HEK293 (cell line): Measurements from ENCODE around the gene RAMP3.
A peak's percentile ranks its signal among the peaks of the same experiment; 100 is the strongest.

Experiments
- CTCF ChIA-PET: fragments of 350-600 bp; formaldehyde crosslinking; extraction: SDS; loops from one replicate; lab custom pipeline; 2021; ENCODE audit warnings: antibody characterized with exemption; lab: Yijun Ruan, JAX
- POLR2A ChIA-PET: fragments of 300-600 bp; formaldehyde crosslinking; extraction: SDS; loops from one replicate; lab custom pipeline; 2020; ENCODE audit warnings: antibody characterized with exemption, inconsistent platforms; lab: Yijun Ruan, JAX
- H3K27ac ChIP-seq: fragments of 200-500 bp; sonication (Bioruptor generic); 2 replicates; pipeline ENCODE4 v1.5.1; 2014; ENCODE audit warnings: low read depth, low read length, control low read depth, inconsistent platforms; ENCODE audit errors: extremely low read depth
- H3K36me3 ChIP-seq, 2 experiments: fragments of 200-500 bp in 1 of 2; sonication (Bioruptor generic) in 1 of 2; 1 replicate in 1 of 2; 2 replicates in 1 of 2; pipeline ENCODE4 v1.5.1; 2014 to 2017; ENCODE audit warnings: inconsistent platforms in 2 of 2, low read length in 2 of 2; ENCODE audit not compliant: control insufficient read depth in 2 of 2, insufficient read depth in 1 of 2
- H3K4me1 ChIP-seq: fragments of 200-500 bp; sonication (Bioruptor generic); 2 replicates; pipeline ENCODE4 v1.5.1; 2014; ENCODE audit warnings: mild to moderate bottlenecking, low read length, inconsistent platforms; ENCODE audit not compliant: control insufficient read depth, insufficient read depth
- H3K4me3 ChIP-seq: 2 replicates; pipeline ENCODE4 v1.5.1; 2011; ENCODE audit warnings: low read depth, mild to moderate bottlenecking, control low read depth, low read length, moderate library complexity
- H3K9me3 ChIP-seq: fragments of 200-500 bp; sonication (Bioruptor generic); 2 replicates; pipeline ENCODE4 v1.5.1; 2014; ENCODE audit warnings: low read depth, low read length, inconsistent platforms; ENCODE audit not compliant: control insufficient read depth, insufficient read depth
- CTCF ChIP-seq: fragments of 450-650 bp; formaldehyde crosslinking; IDR thresholded peaks from 2 replicates; pipeline ENCODE4 v1.5.1; 2016; ENCODE audit warnings: missing biosample characterization, missing genetic modification characterization
- EGR2 ChIP-seq: fragments of 450-650 bp; formaldehyde crosslinking; IDR thresholded peaks from 2 replicates; pipeline ENCODE4 v1.5.1; 2016; ENCODE audit warnings: low read depth, missing biosample characterization, missing genetic modification characterization
- KLF1 ChIP-seq: fragments of 450-650 bp; formaldehyde crosslinking; IDR thresholded peaks from 2 replicates; pipeline ENCODE4 v1.5.1; 2016; ENCODE audit warnings: missing biosample characterization, missing genetic modification characterization
- KLF10 ChIP-seq: fragments of 450-650 bp; IDR thresholded peaks from 2 replicates; pipeline ENCODE4 v1.5.1; 2018; ENCODE audit warnings: missing biosample characterization, mild to moderate bottlenecking, missing genetic modification characterization
- KLF17 ChIP-seq: fragments of 450-650 bp; formaldehyde crosslinking; IDR thresholded peaks from 2 replicates; pipeline ENCODE4 v1.5.1; 2016; ENCODE audit warnings: missing biosample characterization, missing genetic modification characterization
- PBX3 ChIP-seq: sonication (generic); formaldehyde crosslinking; IDR thresholded peaks from 2 replicates; pipeline ENCODE4 v1.8.1; 2022; ENCODE audit warnings: mild to moderate bottlenecking, moderate library complexity, missing genetic modification reagents
- PRDM4 ChIP-seq: fragments of 450-650 bp; formaldehyde crosslinking; IDR thresholded peaks from 2 replicates; pipeline ENCODE4 v1.5.1; 2017; ENCODE audit warnings: missing biosample characterization, missing genetic modification characterization
- SP3 ChIP-seq: fragments of 450-650 bp; formaldehyde crosslinking; IDR thresholded peaks from 2 replicates; pipeline ENCODE4 v1.5.1; 2016; ENCODE audit warnings: missing biosample characterization, missing genetic modification characterization
- TCF7L2 ChIP-seq: IDR thresholded peaks from 2 replicates; pipeline ENCODE4 v1.6.1; 2011; ENCODE audit warnings: low read depth, mild to moderate bottlenecking, inconsistent platforms, low read length, moderate library complexity, borderline replicate concordance
- TSHZ1 ChIP-seq: fragments of 450-650 bp; formaldehyde crosslinking; IDR thresholded peaks from 2 replicates; pipeline ENCODE4 v1.5.1; 2016; ENCODE audit warnings: missing biosample characterization, missing genetic modification characterization, borderline replicate concordance
- ZFHX2 ChIP-seq: fragments of 450-650 bp; formaldehyde crosslinking; conservative IDR thresholded peaks from 2 replicates; pipeline ENCODE4 v1.5.1; 2016; ENCODE audit warnings: missing biosample characterization, missing genetic modification characterization
- ZNF280D ChIP-seq: fragments of 450-650 bp; formaldehyde crosslinking; IDR thresholded peaks from 2 replicates; pipeline ENCODE4 v1.5.1; 2016; ENCODE audit warnings: missing biosample characterization, missing genetic modification characterization
- ZNF302 ChIP-seq: fragments of 450-650 bp; formaldehyde crosslinking; IDR thresholded peaks from 2 replicates; pipeline ENCODE4 v1.5.1; 2016; ENCODE audit warnings: missing biosample characterization, missing genetic modification characterization, low read depth
- ZNF48 ChIP-seq: fragments of 450-650 bp; formaldehyde crosslinking; IDR thresholded peaks from 2 replicates; pipeline ENCODE4 v1.5.1; 2016; ENCODE audit warnings: missing biosample characterization, missing genetic modification characterization
- ZNF549 ChIP-seq: fragments of 450-650 bp; IDR thresholded peaks from 2 replicates; pipeline ENCODE4 v1.5.1; 2018; ENCODE audit warnings: missing biosample characterization, missing genetic modification characterization, mild to moderate bottlenecking, inconsistent platforms, moderate library complexity
- ZNF792 ChIP-seq: fragments of 450-650 bp; formaldehyde crosslinking; IDR thresholded peaks from 2 replicates; pipeline ENCODE4 v1.5.1; 2016; ENCODE audit warnings: missing biosample characterization, missing genetic modification characterization
- ZSCAN18 ChIP-seq: fragments of 450-650 bp; formaldehyde crosslinking; IDR thresholded peaks from 2 replicates; pipeline ENCODE4 v1.5.1; 2016; ENCODE audit warnings: missing biosample characterization, missing genetic modification characterization

Gene RAMP3

GRCh38 chr7:45176886-45177731 lies 19.5 kb downstream of the RAMP3 start:
- CTCF ChIA-PET, result no interaction called here

More at GRCh38 chr7:45176886-45177731, 19.5 kb downstream of the RAMP3 start:
- Histone ChIP-seq H3K27ac (no peak overlapping the region), H3K36me3 (no peaks in the 10 kb centered on the region), H3K4me1 (no peaks in the 10 kb centered on the region), H3K9me3 (no peaks in the 10 kb centered on the region), H3K4me3 (no peak overlapping the region)
- POLR2A ChIA-PET, result no interaction called here
- TF ChIP-seq KLF17 (tag by site-specific recombination) (no peak), PBX3 (CRISPR knock-in tag) (no peak), CTCF (tag by site-specific recombination) (no peak), PRDM4 (tag by site-specific recombination) (no peak), ZSCAN18 (tag by site-specific recombination) (no peak), SP3 (tag by site-specific recombination) (no peak), ZNF302 (tag by site-specific recombination) (no peak), TSHZ1 (tag by site-specific recombination) (no peak), ZNF792 (tag by site-specific recombination) (no peak), ZNF48 (tag by site-specific recombination) (no peak), KLF1 (tag by site-specific recombination) (no peak), ZFHX2 (tag by site-specific recombination) (peak; percentile 87), EGR2 (tag by site-specific recombination) (peak; percentile 89), ZNF280D (tag by site-specific recombination) (no peak), TCF7L2 (no peak), KLF10 (no peak), ZNF549 (no peak)
